Measurements from ENCODE around the gene NTF3. TPM values are rescaled to one million over a fixed set of nuclear protein-coding genes. Genes with fewer than 3 reads are reported as not detected.
A peak's percentile ranks its signal among the peaks of the same experiment; 100 is the strongest.

NTF3 gene
- total and polyA plus RNA-seq, 2 of the 8 experiments (the other 6 are each of a cell fraction or from before 2014, with no cell fraction given), result 1.4 to 2.3 TPM

DNA sequence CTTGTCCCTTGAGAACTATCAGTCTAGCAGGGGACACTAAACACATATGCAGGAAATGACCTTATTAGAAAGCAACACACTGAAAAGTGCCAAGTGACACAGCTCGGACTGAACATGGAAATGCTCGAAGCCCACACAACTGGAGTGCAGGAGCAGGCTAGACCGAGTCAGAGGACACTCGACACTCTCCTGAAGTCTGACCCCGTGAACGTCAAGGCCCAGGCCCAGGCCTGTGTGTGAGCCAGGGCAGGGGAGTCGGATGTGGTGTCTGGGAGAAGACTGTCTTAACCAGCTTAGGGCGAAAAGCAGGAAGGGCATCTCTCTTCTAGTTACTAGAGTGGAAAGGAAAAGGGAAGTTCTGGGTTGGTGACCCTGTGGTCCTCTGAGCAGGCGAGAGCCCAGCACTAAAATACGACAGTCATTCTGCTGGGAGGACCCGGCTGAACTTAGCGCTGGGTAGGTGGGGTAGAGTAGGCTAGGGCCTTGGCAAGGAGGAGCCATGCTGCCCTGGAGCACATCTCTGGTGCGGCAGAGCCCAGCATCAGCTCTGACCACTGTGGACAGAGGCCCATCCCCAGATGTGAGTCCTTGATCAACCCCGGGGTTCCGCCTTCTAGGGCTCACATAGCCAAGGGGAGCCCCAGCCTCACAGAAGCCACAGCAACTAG, 93.0 kb downstream of the NTF3 start:
- no peak overlapping the region for H2BK120ac ChIP-seq (replicated peaks; ENCODE audit: low read depth, low read length)
- CTCF ChIA-PET (ENCODE audit: partially characterized antibody), result interaction anchor here (1.4 to 3.1 kb wide), 3 partner anchors 11 to 13 kb away, joined by 3 to 11 read pairs (median 4); no protein-coding TSS in a partner anchor
- TF ChIP-seq KDM4A (IDR thresholded peaks at IDR 0.05; ENCODE audit: low read depth, low read length, severe bottlenecking), result no peak
- TF ChIP-seq KDM1A (IDR thresholded peaks at IDR 0.05; ENCODE audit: borderline replicate concordance, low read length), result no peak
- no peak for TF ChIP-seq RFX5 (IDR thresholded peaks at IDR 0.05; ENCODE audit: borderline replicate concordance, low read depth, low read length)
- TF ChIP-seq, protein P1, sequence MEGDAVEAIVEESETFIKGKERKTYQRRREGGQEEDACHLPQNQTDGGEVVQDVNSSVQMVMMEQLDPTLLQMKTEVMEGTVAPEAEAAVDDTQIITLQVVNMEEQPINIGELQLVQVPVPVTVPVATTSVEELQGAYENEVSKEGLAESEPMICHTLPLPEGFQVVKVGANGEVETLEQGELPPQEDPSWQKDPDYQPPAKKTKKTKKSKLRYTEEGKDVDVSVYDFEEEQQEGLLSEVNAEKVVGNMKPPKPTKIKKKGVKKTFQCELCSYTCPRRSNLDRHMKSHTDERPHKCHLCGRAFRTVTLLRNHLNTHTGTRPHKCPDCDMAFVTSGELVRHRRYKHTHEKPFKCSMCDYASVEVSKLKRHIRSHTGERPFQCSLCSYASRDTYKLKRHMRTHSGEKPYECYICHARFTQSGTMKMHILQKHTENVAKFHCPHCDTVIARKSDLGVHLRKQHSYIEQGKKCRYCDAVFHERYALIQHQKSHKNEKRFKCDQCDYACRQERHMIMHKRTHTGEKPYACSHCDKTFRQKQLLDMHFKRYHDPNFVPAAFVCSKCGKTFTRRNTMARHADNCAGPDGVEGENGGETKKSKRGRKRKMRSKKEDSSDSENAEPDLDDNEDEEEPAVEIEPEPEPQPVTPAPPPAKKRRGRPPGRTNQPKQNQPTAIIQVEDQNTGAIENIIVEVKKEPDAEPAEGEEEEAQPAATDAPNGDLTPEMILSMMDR (IDR thresholded peaks at IDR 0.05; ENCODE audit: control extremely low read depth in 1 of 3, insufficient read depth in 1 of 3, low read depth in 1 of 3, low read length in 3 of 3), result no peak
- TF ChIP-seq FOSL1 (IDR thresholded peaks at IDR 0.05; ENCODE audit: insufficient read depth, low read depth, low read length), result no peak

More for the DNA sequence above, 93.0 kb downstream of the NTF3 start:
- no peak overlapping the region for H3K4me3 ChIP-seq (ENCODE audit: extremely low read depth in 1 of 4, insufficient read depth in 2 of 4, low read depth in 3 of 4, low read length in 4 of 4)
- H2AFZ ChIP-seq (ENCODE audit: low read length), result no peak overlapping the region
- DNase-seq (ENCODE audit: low read depth in 1 of 2, low spot score in 2 of 2), result peak in 1 of 2 experiments; percentile 39
- H3K14ac ChIP-seq (ENCODE audit: insufficient read length), result no peak overlapping the region
- no peaks in the 10 kb centered on the region for H3K9me3 ChIP-seq (ENCODE audit: insufficient read depth in 2 of 2, low read depth in 1 of 2, low read length in 1 of 2)
- no peak for FAIRE-seq
- no peaks in the 10 kb centered on the region for H3K36me3 ChIP-seq (ENCODE audit: control insufficient read depth in 2 of 4, insufficient read depth in 4 of 4, low read length in 3 of 4)
- H3K56ac ChIP-seq (replicated peaks; ENCODE audit: insufficient read length, low read depth, low read length), result no peak overlapping the region
- no peak overlapping the region for H2BK15ac ChIP-seq (ENCODE audit: low read length)
- no peak overlapping the region for H3K9ac ChIP-seq (replicated peaks in 1 of 4; ENCODE audit: extremely low read depth in 1 of 4, low read depth in 3 of 4, low read length in 3 of 4)
- H3K23me2 ChIP-seq (ENCODE audit: low read depth, low read length), result no peaks in the 10 kb centered on the region
- H3K23ac ChIP-seq (ENCODE audit: insufficient read length), result no peak overlapping the region
- no peaks in the 10 kb centered on the region for H3K79me1 ChIP-seq (ENCODE audit: low read depth, low read length)
- WGBS, 2 experiments (ENCODE audit: extremely low coverage in 1 of 2, insufficient coverage in 1 of 2, insufficient read length in 1 of 2, insufficient replicate concordance in 2 of 2, low coverage in 1 of 2, low lambda C conversion rate in 2 of 2, missing lambda C conversion rate in 1 of 2), result 91% methylated on average over 15 of the region's 15 CpGs; no CpG with 5 or more reads in 1 of the 2 experiments
- no peak overlapping the region for H4K5ac ChIP-seq (ENCODE audit: insufficient read length, low read depth, low read length)
- no peak overlapping the region for H3K18ac ChIP-seq (ENCODE audit: extremely low read depth, low read length)
- H4K20me1 ChIP-seq (replicated peaks in 1 of 2; ENCODE audit: control insufficient read depth in 1 of 2, insufficient read depth in 2 of 2, low read length in 2 of 2), result no peaks in the 10 kb centered on the region
- no peak overlapping the region for H3K27ac ChIP-seq (ENCODE audit: low read depth, low read length)
- H4K8ac ChIP-seq (ENCODE audit: extremely low read depth, insufficient read depth, low read length), result no peak overlapping the region; the same call in 1 of the 2 replicates
- no peak overlapping the region for H3K4ac ChIP-seq (replicated peaks; ENCODE audit: insufficient read length, low read depth, low read length)
- H3K79me2 ChIP-seq (ENCODE audit: control insufficient read depth in 1 of 2, insufficient read depth in 2 of 2, low read length in 2 of 2), result no peaks in the 10 kb centered on the region
- no peak overlapping the region for H2BK5ac ChIP-seq (ENCODE audit: low read depth, low read length)
- 0 out of 2 replicates have a peak overlapping the region, but pooled peaks have one; percentile 13 for H2BK20ac ChIP-seq (ENCODE audit: low read length)
- POLR2A ChIA-PET (ENCODE audit: partially characterized antibody), result no interaction called here
- H3K4me2 ChIP-seq (ENCODE audit: insufficient read depth in 1 of 2, low read depth in 2 of 2, low read length in 2 of 2), result no peak overlapping the region
- no peak overlapping the region for H2BK12ac ChIP-seq (ENCODE audit: low read depth, low read length)
- no peaks in the 10 kb centered on the region for H3K27me3 ChIP-seq (replicated peaks in 1 of 4; ENCODE audit: control insufficient read depth in 3 of 4, extremely low read depth in 1 of 4, insufficient read depth in 3 of 4, low read length in 3 of 4)
- H4K91ac ChIP-seq (replicated peaks; ENCODE audit: insufficient read length, low read length), result no peak overlapping the region
- no peaks in the 10 kb centered on the region for H3K4me1 ChIP-seq (replicated peaks in 1 of 4; ENCODE audit: control insufficient read depth in 3 of 4, insufficient read depth in 4 of 4, low read length in 3 of 4)
- no peak overlapping the region for H2AK5ac ChIP-seq (ENCODE audit: low read depth, low read length)
